Stimulated activated naive B cell treated with anti-CD40 and anti-IgM and Interleukin-4, amounts not matched to agents 10 μg/mL and 1 μg/mL and 100 μg/mL, for 72 hours (primary cell): ENCODE measurements around the gene IFT43.
"Not testable (repeated sequence)": the region's sequence is repeated elsewhere in the genome, so short reads cannot be mapped to it uniquely, and the experiment has no call there.

ENCODE experiments used
- ATAC-seq, 2 donors: fragments of 150-1000 bp; cut with Tn5 transposase; replicated peaks; 2 replicates each; pipeline ENCODE4 v1.10.0; 2021; ENCODE audit warnings: moderate library complexity in 1 of 2
- DNase-seq: peaks from one replicate; pipeline ENCODE4 v3.0.0; 2021
- H3K27ac Mint-ChIP-seq: one replicate; pipeline ENCODE4 v1.8.0; 2022; ENCODE audit warnings: mild to moderate bottlenecking, mixed read lengths
- H3K27me3 Mint-ChIP-seq, 2 donors: one replicate each; pipeline ENCODE4 v1.8.0; 2022; ENCODE audit warnings: mixed read lengths in 2 of 2
- H3K36me3 Mint-ChIP-seq, 2 donors: one replicate each; pipeline ENCODE4 v1.8.0; 2022; ENCODE audit warnings: mixed read lengths in 2 of 2, mild to moderate bottlenecking in 1 of 2
- H3K4me1 Mint-ChIP-seq, 2 donors: one replicate each; pipeline ENCODE4 v1.8.0; 2022; ENCODE audit warnings: mixed read lengths in 2 of 2, mild to moderate bottlenecking in 1 of 2
- H3K4me3 Mint-ChIP-seq, 2 donors: one replicate each; pipeline ENCODE4 v1.8.0; 2022; ENCODE audit warnings: mild to moderate bottlenecking in 2 of 2, mixed read lengths in 2 of 2, moderate library complexity in 1 of 2
- H3K9me3 Mint-ChIP-seq, 2 donors: one replicate each; pipeline ENCODE4 v1.8.0; 2022; ENCODE audit warnings: mixed read lengths in 2 of 2, mild to moderate bottlenecking in 1 of 2

The IFT43 gene

DNA sequence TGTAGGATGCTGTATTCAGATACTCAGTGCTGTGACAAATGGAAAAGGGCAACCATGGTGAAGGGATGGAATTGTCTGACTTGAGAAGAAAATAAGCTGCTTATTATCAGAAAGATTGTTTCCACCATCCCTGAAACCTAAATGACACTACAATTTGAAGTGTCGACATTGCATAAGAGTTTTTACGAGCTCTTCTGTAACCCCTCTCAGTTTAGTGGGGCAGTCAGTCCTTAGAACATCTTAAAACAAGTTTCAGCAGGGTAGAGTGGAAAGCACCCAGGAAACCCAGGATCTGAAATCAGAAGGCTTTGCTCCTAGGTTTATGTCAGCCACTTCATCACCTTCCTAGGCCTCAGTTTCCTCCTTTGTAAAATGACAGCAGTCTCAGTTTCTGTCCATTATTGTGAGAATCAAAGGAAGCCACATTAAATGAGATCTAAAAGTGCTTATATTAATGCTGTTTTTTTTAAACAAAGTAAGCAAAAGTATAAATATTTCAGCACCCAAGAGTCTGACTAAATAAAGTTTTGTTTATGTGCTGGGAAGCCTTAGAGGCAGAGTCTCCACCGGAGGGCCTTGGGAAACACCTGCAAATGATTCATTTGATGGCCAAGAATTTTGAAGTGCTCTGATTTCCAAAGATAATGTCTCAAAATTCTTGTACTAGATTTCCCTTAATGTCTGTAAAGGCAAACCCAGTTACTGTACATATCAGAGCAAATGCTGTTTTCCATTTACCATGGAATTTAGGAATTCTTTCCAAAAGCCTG is 1.8 kb downstream of the IFT43 start:
- no peaks in the 10 kb centered on the region for H3K27me3 Mint-ChIP-seq
- DNase-seq, result no peak
- peaks cover 11 to 12% of the 10 kb centered on the region in 2 donors for H3K36me3 Mint-ChIP-seq
- H3K4me1 Mint-ChIP-seq, result peaks cover 5 to 9% of the 10 kb centered on the region in 2 donors
- no peak overlapping the region for H3K27ac Mint-ChIP-seq
- no peak for ATAC-seq
- H3K9me3 Mint-ChIP-seq, result no peaks in the 10 kb centered on the region
- no peak overlapping the region for H3K4me3 Mint-ChIP-seq

DNA sequence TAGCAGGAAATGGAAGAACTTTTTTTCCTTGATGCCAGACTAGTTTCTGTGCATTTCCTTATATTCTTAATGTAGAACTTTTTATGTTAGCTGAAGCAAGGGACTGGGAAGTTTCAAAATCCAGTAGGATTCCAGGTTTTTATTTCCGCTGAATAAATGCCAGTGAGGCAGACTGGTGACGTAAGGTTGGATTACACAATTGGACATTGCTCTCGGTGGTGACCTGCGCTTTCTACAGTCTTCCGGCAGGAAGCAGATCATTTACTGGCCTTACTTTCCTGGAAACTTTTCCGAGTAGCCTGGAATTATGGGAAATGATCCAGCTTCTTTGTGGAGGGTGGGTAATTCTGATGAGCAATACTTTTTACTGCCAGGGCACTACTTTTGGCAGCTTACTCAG is 3.6 kb downstream of the IFT43 start:
- no peak overlapping the region for H3K27ac Mint-ChIP-seq
- H3K9me3 Mint-ChIP-seq, result no peaks in the 10 kb centered on the region
- H3K27me3 Mint-ChIP-seq, result no peaks in the 10 kb centered on the region
- H3K4me3 Mint-ChIP-seq, result no peak overlapping the region
- no peak for ATAC-seq
- H3K36me3 Mint-ChIP-seq, result peaks cover 12 to 18% of the 10 kb centered on the region in 2 donors
- DNase-seq, result no peak
- peaks cover 10 to 17% of the 10 kb centered on the region in 2 donors for H3K4me1 Mint-ChIP-seq

DNA sequence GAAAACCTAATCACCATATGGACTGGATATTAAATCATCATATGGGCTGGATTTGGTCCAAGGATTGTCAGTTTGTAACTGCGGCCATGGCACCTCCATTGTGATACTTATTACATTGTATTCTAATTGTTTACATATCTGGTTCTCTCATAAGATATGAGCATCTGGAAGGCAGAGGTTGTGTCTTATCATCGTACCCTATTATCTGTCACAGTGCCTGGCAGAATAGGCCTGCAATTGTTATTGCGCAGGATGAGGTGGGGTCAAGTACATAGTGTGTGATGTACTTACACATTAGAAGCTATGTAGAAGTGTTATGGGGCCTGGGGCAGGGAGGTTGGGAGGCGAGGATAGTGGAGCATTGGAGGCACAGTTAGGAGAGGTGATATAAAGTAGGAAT is 4.7 kb downstream of the IFT43 start:
- Mint-ChIP-seq H3K36me3 (peaks cover 20 to 23% of the 10 kb centered on the region in 2 donors), H3K4me1 (peaks cover 10 to 17% of the 10 kb centered on the region in 2 donors), H3K4me3 (no peak overlapping the region), H3K9me3 (no peaks in the 10 kb centered on the region), H3K27ac (no peak overlapping the region), H3K27me3 (no peaks in the 10 kb centered on the region)
- no peak for ATAC-seq
- no peak for DNase-seq

DNA sequence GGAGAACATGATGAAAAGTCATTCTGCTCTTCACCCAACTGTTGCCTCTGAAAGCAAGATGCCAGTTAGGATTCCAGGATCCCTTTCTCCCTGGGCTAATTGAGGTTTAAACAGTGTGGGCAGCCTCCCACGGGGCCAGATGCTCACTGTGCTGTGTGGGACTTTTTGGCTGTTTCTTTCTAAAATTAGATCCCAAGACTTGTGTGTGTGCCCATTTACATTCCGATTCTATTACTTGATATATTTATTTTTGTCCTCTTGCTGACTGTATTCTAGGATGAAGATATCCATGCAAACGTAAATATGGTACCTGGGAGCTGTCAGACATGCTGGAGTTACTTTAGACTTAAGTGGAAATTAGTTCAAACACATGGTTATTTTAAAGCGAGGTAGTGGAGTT is 6.2 kb downstream of the IFT43 start:
- Mint-ChIP-seq H3K4me1 (peaks cover 6 to 8% of the 10 kb centered on the region in 2 donors), H3K9me3 (no peaks in the 10 kb centered on the region), H3K36me3 (peaks cover 33 to 36% of the 10 kb centered on the region in 2 donors), H3K27me3 (no peaks in the 10 kb centered on the region), H3K4me3 (no peak overlapping the region), H3K27ac (no peak overlapping the region)
- DNase-seq, result no peak
- no peak for ATAC-seq

DNA sequence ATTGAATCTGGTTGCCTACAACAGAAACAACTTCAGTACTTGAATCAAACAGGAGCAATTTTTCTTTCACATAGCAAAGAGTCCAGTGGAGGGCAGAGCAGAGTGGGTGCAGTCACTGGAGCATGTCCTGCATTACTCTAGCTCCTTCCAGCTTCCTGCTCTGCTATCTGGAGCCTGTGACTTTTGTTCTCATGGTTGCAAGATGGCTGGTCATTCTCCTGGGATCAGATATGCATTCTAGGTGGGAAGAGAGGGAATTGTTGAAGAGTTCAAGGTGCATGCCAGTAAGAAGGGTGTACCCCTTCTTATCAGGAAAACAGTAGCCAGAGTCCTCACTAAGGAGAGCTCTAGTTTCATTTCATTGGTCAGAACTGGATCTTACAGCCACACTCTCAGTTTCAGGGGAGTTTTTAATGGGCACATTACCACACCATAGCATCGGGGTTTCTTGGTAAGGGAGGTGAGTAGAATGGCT is 8.0 kb downstream of the IFT43 start:
- ATAC-seq (peak; percentile 50 to 63), DNase-seq (no peak)
- no peak overlapping the region for H3K27ac Mint-ChIP-seq
- H3K4me3 Mint-ChIP-seq, result no peak overlapping the region
- H3K27me3 Mint-ChIP-seq, result no peaks in the 10 kb centered on the region
- no peaks in the 10 kb centered on the region for H3K9me3 Mint-ChIP-seq
- peaks cover 5 to 7% of the 10 kb centered on the region in 2 donors for H3K4me1 Mint-ChIP-seq
- peaks cover 35 to 45% of the 10 kb centered on the region in 2 donors for H3K36me3 Mint-ChIP-seq

DNA sequence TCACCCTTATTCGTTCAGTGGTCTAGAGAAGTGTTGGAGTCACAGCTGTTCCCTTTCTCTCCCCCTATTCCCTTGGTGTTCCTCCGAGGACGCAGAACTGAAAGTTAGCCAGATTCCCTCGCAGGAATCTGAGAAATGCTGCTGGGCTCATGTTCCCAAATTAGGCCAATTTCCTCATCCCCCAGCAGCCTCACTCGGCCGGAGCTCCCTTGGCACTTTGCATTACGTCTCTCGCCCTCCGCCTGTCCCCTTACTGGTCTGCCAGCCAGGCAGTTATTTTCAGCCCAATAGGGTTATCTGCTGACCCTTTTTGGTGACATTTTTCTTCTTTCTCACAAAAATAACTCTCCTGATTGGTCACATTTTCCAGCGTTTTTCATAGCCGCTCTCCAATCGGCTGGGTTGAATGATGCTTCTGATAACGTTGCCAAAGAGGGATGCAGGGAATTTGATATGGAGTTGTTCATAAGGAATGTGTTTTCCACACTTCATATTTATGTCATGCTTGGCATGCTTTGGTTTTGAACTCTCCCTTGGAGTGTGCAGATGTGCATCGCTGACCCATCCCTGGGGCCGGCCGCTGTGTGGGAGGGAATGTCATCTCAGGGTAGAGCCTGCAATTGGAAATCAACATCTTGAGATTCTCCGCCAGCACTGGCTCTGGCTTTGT is 9.9 kb downstream of the IFT43 start:
- no peaks in the 10 kb centered on the region for H3K27me3 Mint-ChIP-seq
- H3K9me3 Mint-ChIP-seq, result no peaks in the 10 kb centered on the region
- H3K36me3 Mint-ChIP-seq, result peaks cover 33 to 46% of the 10 kb centered on the region in 2 donors
- H3K4me3 Mint-ChIP-seq, result no peak overlapping the region
- ATAC-seq, result no peak
- H3K27ac Mint-ChIP-seq, result no peak overlapping the region
- no peak for DNase-seq
- peaks cover 5 to 7% of the 10 kb centered on the region in 2 donors for H3K4me1 Mint-ChIP-seq

DNA sequence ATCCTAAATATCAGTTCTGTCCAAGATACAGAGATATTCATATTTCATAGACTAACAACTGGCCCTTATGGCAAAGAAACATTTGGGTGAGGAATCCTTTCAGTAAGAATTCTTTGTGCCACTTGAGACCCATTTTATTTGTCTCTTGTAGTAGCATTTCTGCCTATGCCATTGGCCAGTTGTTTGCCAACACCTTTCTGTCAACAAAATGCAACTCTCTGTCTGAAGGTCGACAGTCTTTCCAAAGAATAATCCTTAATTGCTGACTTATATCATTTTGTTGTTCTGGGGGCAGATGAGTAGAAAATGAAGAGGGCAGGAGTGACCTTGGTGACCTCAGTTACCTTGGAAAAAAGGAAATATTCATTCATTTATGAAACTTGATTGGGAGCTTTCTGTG is 10.9 kb downstream of the IFT43 start:
- peaks cover 5 to 7% of the 10 kb centered on the region in 2 donors for H3K4me1 Mint-ChIP-seq
- no peaks in the 10 kb centered on the region for H3K9me3 Mint-ChIP-seq
- no peaks in the 10 kb centered on the region for H3K27me3 Mint-ChIP-seq
- H3K27ac Mint-ChIP-seq, result no peak overlapping the region
- H3K36me3 Mint-ChIP-seq, result peaks cover 40 to 55% of the 10 kb centered on the region in 2 donors
- no peak for ATAC-seq
- no peak overlapping the region for H3K4me3 Mint-ChIP-seq
- no peak for DNase-seq

DNA sequence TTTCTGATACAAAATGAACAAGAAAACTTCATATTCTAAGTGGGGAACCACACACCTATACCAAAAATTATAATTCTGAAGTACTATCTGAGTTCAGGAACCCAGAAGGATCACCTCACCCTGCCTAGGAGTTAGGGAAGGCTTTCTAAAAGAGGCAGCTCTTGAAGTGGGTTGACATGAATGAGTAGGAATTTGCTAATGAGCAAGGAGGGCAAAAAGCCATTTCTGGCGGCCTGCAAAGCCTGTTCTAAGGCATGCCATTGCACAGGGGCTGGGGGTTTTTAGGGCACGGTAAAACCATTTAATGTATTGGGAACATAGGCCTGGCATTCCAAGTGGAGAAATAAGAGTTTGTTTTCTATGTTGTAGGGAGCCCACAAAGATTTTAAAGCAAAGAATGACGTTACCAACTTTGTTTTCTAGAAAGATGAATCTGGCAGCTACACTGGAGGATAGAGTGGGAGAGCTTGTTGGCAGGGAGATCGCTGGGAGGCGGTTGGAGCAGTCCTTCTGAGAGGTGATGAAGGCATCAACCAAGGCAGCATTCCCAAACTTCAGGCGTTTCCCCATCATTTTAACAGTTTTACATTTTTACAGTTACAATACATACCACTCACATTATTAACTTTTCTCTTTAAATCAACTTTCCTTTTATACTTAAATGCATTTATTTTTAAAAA is 14.1 kb downstream of the IFT43 start:
- no peaks in the 10 kb centered on the region for H3K27me3 Mint-ChIP-seq

DNA sequence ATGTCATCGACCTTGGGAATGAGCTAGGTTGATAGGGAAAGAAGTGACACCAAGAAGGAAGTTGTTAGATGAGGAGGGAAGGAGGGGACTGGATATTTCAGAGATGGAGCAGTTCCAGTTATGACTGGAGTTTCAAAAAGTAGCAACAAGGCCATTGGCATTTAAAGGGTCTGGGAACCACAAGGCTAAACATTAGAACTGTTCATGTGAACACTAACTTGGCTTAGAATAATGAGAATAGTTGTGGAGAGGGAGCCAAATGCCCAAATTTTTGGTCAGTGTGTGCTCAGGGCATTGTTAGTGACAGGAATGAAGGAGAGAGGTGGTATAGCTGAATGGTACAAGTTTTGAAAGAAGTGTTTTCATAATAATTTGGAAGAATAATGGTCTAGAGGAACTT is 16.8 kb downstream of the IFT43 start:
- H3K9me3 Mint-ChIP-seq, result peaks cover 11 to 21% of the 10 kb centered on the region in 2 donors
- ATAC-seq (no peak), DNase-seq (no peak)
- no peaks in the 10 kb centered on the region for H3K27me3 Mint-ChIP-seq
- no peak overlapping the region for H3K27ac Mint-ChIP-seq
- no peak overlapping the region for H3K4me3 Mint-ChIP-seq
- no peaks in the 10 kb centered on the region for H3K4me1 Mint-ChIP-seq
- peaks cover 48 to 63% of the 10 kb centered on the region in 2 donors for H3K36me3 Mint-ChIP-seq

More for the DNA sequence above, 14.1 kb downstream of the IFT43 start:
- Mint-ChIP-seq H3K9me3 (peaks cover 4 to 11% of the 10 kb centered on the region in 2 donors), H3K27ac (peak overlapping the region; percentile 48), H3K4me3 (no peak overlapping the region), H3K4me1 (no peaks in the 10 kb centered on the region), H3K36me3 (peaks cover 41 to 64% of the 10 kb centered on the region in 2 donors)
- DNase-seq (no peak), ATAC-seq (no peak)

DNA sequence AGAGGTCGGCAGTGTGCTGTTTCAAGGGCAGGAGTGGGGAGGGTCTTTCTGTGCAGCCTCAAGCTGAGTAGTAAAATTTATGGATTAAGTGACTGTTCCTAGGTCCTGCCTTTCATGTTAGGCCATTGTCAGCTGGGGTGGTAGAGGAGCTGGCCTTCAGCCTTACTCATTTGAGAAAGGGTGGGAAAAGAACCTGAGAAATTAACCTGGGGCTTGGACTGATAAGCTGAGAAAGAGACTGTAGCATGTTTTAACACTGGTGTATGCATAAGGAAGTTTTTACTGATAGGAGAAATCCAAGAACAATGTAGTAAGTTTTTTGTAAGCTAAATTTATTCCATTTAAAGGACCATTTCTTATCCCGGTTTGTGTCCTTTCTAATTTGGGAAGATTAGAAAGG is 20.7 kb downstream of the IFT43 start:
- Mint-ChIP-seq H3K4me1 (no peaks in the 10 kb centered on the region), H3K27me3 (no peaks in the 10 kb centered on the region), H3K27ac (no peak overlapping the region), H3K4me3 (no peak overlapping the region), H3K9me3 (peaks cover 11 to 21% of the 10 kb centered on the region in 2 donors), H3K36me3 (peaks cover 43 to 62% of the 10 kb centered on the region in 2 donors)
- DNase-seq (no peak), ATAC-seq (no peak)

DNA sequence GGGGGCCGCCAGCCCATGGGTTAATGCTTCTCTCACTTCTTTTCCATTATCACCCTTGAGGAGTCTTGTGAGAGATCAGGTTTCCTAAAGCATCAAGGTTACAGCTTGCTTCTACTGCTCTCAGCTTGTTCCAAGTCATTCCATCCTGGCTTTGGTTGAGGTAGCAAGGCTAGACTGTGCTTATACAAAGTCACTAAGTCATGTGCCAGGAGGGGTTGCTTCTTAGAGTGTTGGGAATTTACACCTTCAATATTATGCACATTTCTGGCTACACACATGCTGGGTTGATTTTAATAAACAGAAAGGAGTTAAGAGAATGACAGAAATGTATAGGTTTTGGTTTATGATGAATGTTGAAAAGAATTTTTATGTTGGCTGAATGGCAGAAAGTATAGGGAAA is 21.8 kb downstream of the IFT43 start:
- DNase-seq (no peak), ATAC-seq (no peak)
- H3K36me3 Mint-ChIP-seq, result peaks cover 44 to 65% of the 10 kb centered on the region in 2 donors
- no peak overlapping the region for H3K27ac Mint-ChIP-seq
- H3K9me3 Mint-ChIP-seq, result peaks cover 11 to 19% of the 10 kb centered on the region in 2 donors
- H3K4me1 Mint-ChIP-seq, result no peaks in the 10 kb centered on the region
- H3K27me3 Mint-ChIP-seq, result no peaks in the 10 kb centered on the region
- H3K4me3 Mint-ChIP-seq, result no peak overlapping the region

DNA sequence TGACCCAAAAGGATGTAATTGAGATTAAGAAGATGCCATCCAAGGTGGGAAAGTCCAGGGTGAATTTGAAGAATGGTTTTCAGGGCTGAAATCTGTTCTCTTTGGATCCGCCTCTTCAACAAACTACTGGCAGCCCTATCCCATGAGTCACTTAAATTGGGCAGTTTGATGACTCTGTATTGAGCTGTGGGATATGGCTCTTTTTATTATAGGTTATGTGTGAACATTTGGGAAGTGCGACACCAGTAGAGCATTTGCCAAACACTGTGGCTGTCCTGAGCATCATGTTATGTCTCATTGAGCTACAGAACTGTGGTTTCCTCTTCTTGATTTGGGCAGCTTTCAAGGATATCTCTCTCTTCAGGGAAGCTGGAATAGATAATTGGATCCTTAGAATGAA is 22.3 kb downstream of the IFT43 start:
- Mint-ChIP-seq H3K4me3 (no peak overlapping the region), H3K9me3 (peaks cover 11 to 15% of the 10 kb centered on the region in 2 donors), H3K27ac (no peak overlapping the region), H3K36me3 (peaks cover 42 to 65% of the 10 kb centered on the region in 2 donors), H3K4me1 (no peaks in the 10 kb centered on the region), H3K27me3 (no peaks in the 10 kb centered on the region)
- ATAC-seq (no peak), DNase-seq (no peak)

DNA sequence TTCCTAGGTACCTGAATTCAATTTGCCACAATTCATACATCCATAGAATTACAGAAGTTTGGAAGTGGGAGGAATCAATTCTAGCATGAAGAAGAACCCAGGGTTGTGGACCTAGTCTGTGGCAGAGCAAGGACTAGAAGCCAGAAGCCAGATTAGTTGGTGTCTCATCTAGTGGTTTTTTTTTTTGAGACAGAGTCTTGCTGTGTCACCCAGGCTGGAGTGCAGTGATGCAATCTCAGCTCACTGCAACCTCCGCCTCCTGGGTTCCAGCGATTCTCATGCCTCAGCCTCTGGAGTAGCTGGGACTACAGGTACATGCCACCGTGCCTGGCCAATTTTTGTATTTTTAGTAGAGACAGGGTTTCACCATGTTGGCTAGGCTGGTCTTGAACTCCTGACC is 24.1 kb downstream of the IFT43 start:
- not testable (repeated sequence) for H3K4me3 Mint-ChIP-seq, H3K4me1 Mint-ChIP-seq, DNase-seq, H3K27me3 Mint-ChIP-seq, H3K9me3 Mint-ChIP-seq, H3K27ac Mint-ChIP-seq, ATAC-seq
- peaks cover 42 to 68% of the 10 kb centered on the region in 2 donors for H3K36me3 Mint-ChIP-seq

DNA sequence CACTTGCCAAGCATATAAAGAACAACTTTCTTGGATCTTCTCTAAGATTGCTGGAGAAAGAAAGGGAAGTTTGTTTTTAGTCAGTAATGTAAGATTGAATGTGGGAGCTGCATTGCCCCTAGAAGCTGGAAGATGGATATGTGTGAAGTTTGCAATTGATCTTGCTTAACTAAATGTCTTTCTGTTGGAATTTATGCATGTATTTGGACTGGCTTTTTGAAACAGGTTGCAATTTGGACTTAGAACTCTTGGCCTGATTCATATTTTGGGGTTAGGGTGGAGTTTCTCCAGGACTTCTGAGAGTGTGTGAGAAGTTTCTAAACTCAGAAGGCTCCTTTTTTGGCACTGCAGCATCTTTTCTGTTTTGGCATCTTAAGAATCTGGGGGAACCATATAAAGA is 26.4 kb downstream of the IFT43 start:
- Mint-ChIP-seq H3K4me1 (peaks cover 3 to 12% of the 10 kb centered on the region in 2 donors), H3K36me3 (peaks cover 26 to 65% of the 10 kb centered on the region in 2 donors), H3K27ac (no peak overlapping the region), H3K4me3 (no peak overlapping the region), H3K9me3 (peaks cover 0 to 4% of the 10 kb centered on the region in 2 donors), H3K27me3 (no peaks in the 10 kb centered on the region)
- DNase-seq (no peak), ATAC-seq (no peak)
